ENCODE measurements around the gene SASH3. TPM values are rescaled to one million over a fixed set of nuclear protein-coding genes. Genes with fewer than 3 reads are reported as not detected.

Gene SASH3
- total and polyA plus RNA-seq, 2 donors from 2014 or later: 1.9 to 18.3 TPM

GRCh38 chrX:129733335-129733734, 46.4 kb upstream of the SASH3 start:
- no peak overlapping the region for H3K27ac ChIP-seq (ENCODE audit: low read depth in 2 of 2, low read length in 2 of 2)
- FAIRE-seq (no peak), DNase-seq (no peak)
- intact Hi-C loops (cut with DNase I): no loop called here
- H3K9me3 ChIP-seq (ENCODE audit: control insufficient read depth in 2 of 3, insufficient read depth in 1 of 3, low read length in 3 of 3): no peaks in the 10 kb centered on the region
- no peaks in the 10 kb centered on the region for H3K36me3 ChIP-seq (ENCODE audit: control insufficient read depth in 2 of 3, insufficient read depth in 3 of 3, low read length in 3 of 3)
- H3K27me3 ChIP-seq (ENCODE audit: control insufficient read depth, insufficient read depth, low read length): no peaks in the 10 kb centered on the region
- H3K9ac ChIP-seq (ENCODE audit: low read length in 3 of 3): no peak overlapping the region
- TF ChIP-seq CTCF (IDR thresholded peaks at IDR 0.05; ENCODE audit: borderline replicate concordance, extremely low read depth, insufficient read depth): no peak
- H3K4me3 ChIP-seq (ENCODE audit: low read length in 3 of 3): no peak overlapping the region
- peaks cover 0 to 2% (median 0%) of the 10 kb centered on the region in 3 donors for H3K4me1 ChIP-seq (ENCODE audit: control insufficient read depth in 2 of 3, insufficient read depth in 2 of 3, low read depth in 1 of 3, low read length in 3 of 3)

DNA sequence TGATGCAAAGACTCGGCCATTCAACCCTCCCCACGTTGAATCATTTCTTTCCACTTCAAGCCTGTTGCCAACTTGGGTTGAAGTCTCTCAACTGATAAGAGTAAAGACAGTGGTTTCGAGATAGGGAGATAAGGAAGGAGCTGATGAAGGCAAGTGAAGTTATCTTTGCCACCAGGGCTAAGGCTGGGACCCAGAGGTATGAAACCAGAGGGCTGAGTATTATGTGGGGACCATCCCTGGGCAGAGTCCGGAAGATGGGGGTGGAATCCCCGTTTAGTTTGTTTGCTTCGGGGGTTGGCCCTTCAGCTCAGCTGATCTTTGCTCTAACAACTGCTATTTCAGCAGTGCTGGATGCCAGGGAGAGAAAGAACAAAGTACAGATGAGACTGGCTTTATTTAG, 43.3 kb upstream of the SASH3 start:
- intact Hi-C loops (cut with DNase I): no loop called here
- H3K4me1 ChIP-seq (ENCODE audit: control insufficient read depth in 2 of 3, insufficient read depth in 2 of 3, low read depth in 1 of 3, low read length in 3 of 3): peaks cover 0 to 3% (median 0%) of the 10 kb centered on the region in 3 donors
- H3K36me3 ChIP-seq (ENCODE audit: control insufficient read depth in 2 of 3, insufficient read depth in 3 of 3, low read length in 3 of 3): no peaks in the 10 kb centered on the region
- DNase-seq (no peak), FAIRE-seq (no peak)
- no peak for TF ChIP-seq CTCF (IDR thresholded peaks at IDR 0.05; ENCODE audit: borderline replicate concordance, extremely low read depth, insufficient read depth)
- H3K9me3 ChIP-seq (ENCODE audit: control insufficient read depth in 2 of 3, insufficient read depth in 1 of 3, low read length in 3 of 3): no peaks in the 10 kb centered on the region
- H3K4me3 ChIP-seq (ENCODE audit: low read length in 3 of 3): no peak overlapping the region
- H3K27ac ChIP-seq (ENCODE audit: low read depth in 2 of 2, low read length in 2 of 2): peak overlapping the region; percentile 37 to 51
- H3K27me3 ChIP-seq (ENCODE audit: control insufficient read depth, insufficient read depth, low read length): no peaks in the 10 kb centered on the region
- H3K9ac ChIP-seq (ENCODE audit: low read length in 3 of 3): no peak overlapping the region

- intact Hi-C loops (cut with DNase I): no loop called here
- Histone ChIP-seq H3K9me3 (ENCODE audit: control insufficient read depth in 2 of 3, insufficient read depth in 1 of 3, low read length in 3 of 3) (no peaks in the 10 kb centered on the region), H3K27me3 (ENCODE audit: control insufficient read depth, insufficient read depth, low read length) (no peaks in the 10 kb centered on the region), H3K36me3 (ENCODE audit: control insufficient read depth in 2 of 3, insufficient read depth in 3 of 3, low read length in 3 of 3) (no peaks in the 10 kb centered on the region), H3K9ac (ENCODE audit: low read length in 3 of 3) (no peak overlapping the region), H3K4me1 (ENCODE audit: control insufficient read depth in 2 of 3, insufficient read depth in 2 of 3, low read depth in 1 of 3, low read length in 3 of 3) (peaks cover 0 to 3% (median 0%) of the 10 kb centered on the region in 3 donors), H3K27ac (ENCODE audit: low read depth in 2 of 2, low read length in 2 of 2) (peak overlapping the region; percentile 47 to 51), H3K4me3 (ENCODE audit: low read length in 3 of 3) (no peak overlapping the region)
- no peak for TF ChIP-seq CTCF (IDR thresholded peaks at IDR 0.05; ENCODE audit: borderline replicate concordance, extremely low read depth, insufficient read depth)
- DNase-seq (no peak), FAIRE-seq (no peak)
These were observed 41.8 kb upstream of the SASH3 start for GRCh38 chrX:129737916-129738315.
